GM12892 (cell line): ENCODE results near the gene DDX42.

Experiments used
- POLR2A ChIP-seq: IDR thresholded peaks from 2 replicates; pipeline ENCODE4 v1.6.1; 2011; ENCODE audit warnings: low read depth, low read length, control low read depth
- POLR2AphosphoS5 ChIP-seq: IDR thresholded peaks from 2 replicates; pipeline ENCODE4 v1.6.1; 2011; ENCODE audit warnings: low read depth, low read length, control low read depth
- TAF1 ChIP-seq: IDR thresholded peaks from 2 replicates; pipeline ENCODE4 v1.6.1; 2011; ENCODE audit warnings: low read depth, mild to moderate bottlenecking, control low read depth, low read length, borderline replicate concordance

DNA sequence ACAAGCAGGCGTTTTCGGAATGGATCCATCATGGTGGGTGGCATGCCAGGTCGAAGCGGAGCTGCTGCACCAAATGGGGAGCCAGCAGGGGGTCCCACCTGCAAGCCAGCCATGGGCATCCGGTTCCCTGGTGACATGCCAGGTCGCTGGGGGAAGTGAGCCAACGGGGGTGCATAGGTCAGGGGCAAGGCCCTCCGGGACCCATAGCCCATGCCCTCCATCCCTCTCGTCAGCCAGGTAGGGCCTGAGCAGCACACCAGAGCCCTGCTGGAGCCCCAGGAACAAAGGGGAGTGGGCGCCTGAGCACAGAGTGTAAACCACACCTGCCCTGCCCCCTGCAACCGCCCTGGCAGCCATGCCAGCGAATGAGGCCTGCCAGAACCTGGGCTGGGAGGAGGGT is 63.5 kb downstream of the DDX42 start:
- TF ChIP-seq POLR2AphosphoS5 = no peak
- TF ChIP-seq POLR2A = no peak
- TF ChIP-seq TAF1 = no peak
